Stomach (tissue), 9 donors: ENCODE results near the gene CIROP. TPM values are rescaled to one million over a fixed set of nuclear protein-coding genes. Genes with fewer than 3 reads are reported as not detected.

Experiments
- DNase-seq, 2 donors: peaks; one replicate each; pipeline versions ENCODE4 v3.0.0 to v3.0.0-alpha.2; 2013 to 2019
- H3K27ac ChIP-seq, 5 donors: fragments of 200-600 bp in 4 of 5; sonication (generic) in 4 of 5; one replicate each; pipeline ENCODE4 v1.5.1; 2013 to 2019; ENCODE audit warnings: mild to moderate bottlenecking in 1 of 5, moderate library complexity in 1 of 5
- H3K27me3 ChIP-seq, 3 donors: fragments of 200-600 bp; sonication (generic); one replicate each; pipeline ENCODE4 v1.5.1; 2017 to 2019; ENCODE audit warnings: mixed run types in 1 of 3
- H3K36me3 ChIP-seq, 4 donors: fragments of 200-600 bp; sonication (generic); 1 replicate in 3 of 4; 2 replicates in 1 of 4; pipeline ENCODE4 v1.5.1; 2016 to 2019
- H3K4me1 ChIP-seq, 4 donors: fragments of 200-600 bp; sonication (generic); one replicate each; pipeline ENCODE4 v1.5.1; 2016 to 2019
- H3K4me3 ChIP-seq, 4 donors: fragments of 200-600 bp; sonication (generic) in 3 of 4; one replicate each; pipeline ENCODE4 v1.5.1; 2016 to 2019; ENCODE audit warnings: mild to moderate bottlenecking in 1 of 4
- H3K9me3 ChIP-seq, 4 donors: fragments of 200-600 bp; sonication (generic); one replicate each; pipeline ENCODE4 v1.5.1; 2016 to 2019
- CTCF ChIP-seq, 7 experiments: fragments of 450-650 bp in 4 of 7; fragments of 200-600 bp in 3 of 7; sonication (generic) in 3 of 7; IDR thresholded peaks; one replicate each; pipeline ENCODE4 v1.5.1; 2016 to 2019; ENCODE audit warnings: antibody characterized with exemption in 7 of 7, control low read depth in 2 of 7, mild to moderate bottlenecking in 1 of 7
- EP300 ChIP-seq: sonication (generic); formaldehyde crosslinking; IDR thresholded peaks from one replicate; pipeline ENCODE4 v1.6.1; 2017; ENCODE audit warnings: antibody characterized with exemption
- POLR2A ChIP-seq, 4 donors: fragments of 450-650 bp; IDR thresholded peaks; one replicate each; pipeline ENCODE4 v1.6.1; 2016; ENCODE audit warnings: antibody characterized with exemption in 4 of 4, control low read depth in 2 of 4, mild to moderate bottlenecking in 1 of 4, moderate library complexity in 1 of 4
- POLR2AphosphoS5 ChIP-seq, 3 donors: sonication (generic); formaldehyde crosslinking; IDR thresholded peaks; one replicate each; pipeline ENCODE4 v1.6.1; 2016; ENCODE audit warnings: antibody characterized with exemption in 3 of 3
- WGBS, 5 donors: extraction: QIAGEN DNeasy Blood & Tissue Kit in 3 of 5; methylation state at CpG; one replicate each; pipeline versions ENCODE4 v1.1.5 to v1.1.7; 2013 to 2018; 5-methylcytosine and 5-hydroxymethylcytosine counted together
- intact Hi-C: fragments of 100-400 bp; cut with DNase I; formaldehyde crosslinking; loops from one replicate; pipeline ENCODE4 v1.15.1; 2023; ENCODE audit warnings: low total_unique reads
- polyA plus RNA-seq, 3 donors: library from polyadenylated mRNA; stranded (reverse); fragments of 200-250 nt; gene quantifications; one replicate each; pipeline ENCODE4 v1.2.3, GENCODE V29; 2013
- total RNA-seq, 5 donors: library from RNA; depleted of rRNA; stranded (reverse); fragments of >200 nt; gene quantifications; one replicate each; pipeline versions ENCODE4 v1.1.0 to v1.2.3, GENCODE V29; 2014 to 2016
- donor health status: healthy with polysubstance abuse.
- donor health status: Bipolar disorder and iron deficiency.
- donor health status: healthy.

Gene CIROP
- total and polyA plus RNA-seq, 8 donors = not detected

GRCh38 chr14:23105348-23105824 lies 597 bp upstream of the CIROP start:
- H3K27ac ChIP-seq = no peak overlapping the region
- no peak overlapping the region for H3K4me3 ChIP-seq
- intact Hi-C loops = no loop called here
- peaks cover 0 to 8% (median 5%) of the 10 kb centered on the region in 3 donors for H3K27me3 ChIP-seq
- DNase-seq = no peak
- H3K4me1 ChIP-seq = peaks cover 0 to 10% (median 0%) of the 10 kb centered on the region in 4 donors
- TF ChIP-seq POLR2A (IDR thresholded peaks at IDR 0.05) (no peak), CTCF (IDR thresholded peaks at IDR 0.05) (no peak), EP300 (no peak), POLR2AphosphoS5 (IDR thresholded peaks at IDR 0.05) (no peak)
- no peaks in the 10 kb centered on the region for H3K36me3 ChIP-seq
- WGBS, 5 donors = 83 to 96% (median 88%) methylated on average over 4 of the region's 4 CpGs
- no peaks in the 10 kb centered on the region for H3K9me3 ChIP-seq

GRCh38 chr14:23104070-23104590 lies 659 bp downstream of the CIROP start:
- Histone ChIP-seq H3K4me3 (no peak overlapping the region), H3K9me3 (no peaks in the 10 kb centered on the region), H3K27me3 (no peaks in the 10 kb centered on the region), H3K4me1 (peaks cover 7 to 18% (median 9%) of the 10 kb centered on the region in 4 donors), H3K27ac (no peak overlapping the region), H3K36me3 (peaks cover 0 to 6% (median 4%) of the 10 kb centered on the region in 4 donors)
- intact Hi-C loops = no loop called here
- DNase-seq = no peak
- TF ChIP-seq CTCF (IDR thresholded peaks at IDR 0.05) (no peak), POLR2AphosphoS5 (IDR thresholded peaks at IDR 0.05) (no peak), EP300 (no peak)
- 65 to 75% (median 70%) methylated on average over 6 of the region's 6 CpGs for WGBS, 5 donors

- Histone ChIP-seq H3K27ac (no peak overlapping the region), H3K27me3 (no peaks in the 10 kb centered on the region), H3K4me3 (no peak overlapping the region), H3K36me3 (peaks cover 0 to 11% (median 9%) of the 10 kb centered on the region in 4 donors), H3K9me3 (no peaks in the 10 kb centered on the region), H3K4me1 (peaks cover 8 to 23% (median 14%) of the 10 kb centered on the region in 4 donors)
- no peak for DNase-seq
- intact Hi-C loops = no loop called here
- 82 to 97% (median 87%) methylated on average over 4 of the region's 4 CpGs for WGBS, 5 donors
- TF ChIP-seq EP300 (no peak), POLR2AphosphoS5 (IDR thresholded peaks at IDR 0.05) (no peak), CTCF (IDR thresholded peaks at IDR 0.05) (no peak), POLR2A (IDR thresholded peaks at IDR 0.05) (no peak)
Measured at GRCh38 chr14:23103581-23103980, 1.2 kb downstream of the CIROP start.

GRCh38 chr14:23102801-23103200 lies 2.0 kb downstream of the CIROP start:
- intact Hi-C loops = no loop called here
- Histone ChIP-seq H3K4me3 (no peak overlapping the region), H3K27ac (no peak overlapping the region), H3K9me3 (no peaks in the 10 kb centered on the region), H3K36me3 (peaks cover 0 to 19% (median 17%) of the 10 kb centered on the region in 4 donors), H3K27me3 (no peaks in the 10 kb centered on the region), H3K4me1 (peaks cover 8 to 31% (median 21%) of the 10 kb centered on the region in 4 donors)
- WGBS, 5 donors = 81 to 92% (median 88%) methylated on average over 2 of the region's 2 CpGs
- DNase-seq = no peak
- no peak for TF ChIP-seq CTCF (IDR thresholded peaks at IDR 0.05)
- TF ChIP-seq POLR2AphosphoS5 (IDR thresholded peaks at IDR 0.05) = no peak
- no peak for TF ChIP-seq POLR2A (IDR thresholded peaks at IDR 0.05)
- TF ChIP-seq EP300 = no peak
